Measurements from ENCODE around the gene MIER3. TPM values are rescaled to one million over a fixed set of nuclear protein-coding genes. Genes with fewer than 3 reads are reported as not detected.
A peak's percentile ranks its signal among the peaks of the same experiment; 100 is the strongest.

Gene MIER3, protein sequence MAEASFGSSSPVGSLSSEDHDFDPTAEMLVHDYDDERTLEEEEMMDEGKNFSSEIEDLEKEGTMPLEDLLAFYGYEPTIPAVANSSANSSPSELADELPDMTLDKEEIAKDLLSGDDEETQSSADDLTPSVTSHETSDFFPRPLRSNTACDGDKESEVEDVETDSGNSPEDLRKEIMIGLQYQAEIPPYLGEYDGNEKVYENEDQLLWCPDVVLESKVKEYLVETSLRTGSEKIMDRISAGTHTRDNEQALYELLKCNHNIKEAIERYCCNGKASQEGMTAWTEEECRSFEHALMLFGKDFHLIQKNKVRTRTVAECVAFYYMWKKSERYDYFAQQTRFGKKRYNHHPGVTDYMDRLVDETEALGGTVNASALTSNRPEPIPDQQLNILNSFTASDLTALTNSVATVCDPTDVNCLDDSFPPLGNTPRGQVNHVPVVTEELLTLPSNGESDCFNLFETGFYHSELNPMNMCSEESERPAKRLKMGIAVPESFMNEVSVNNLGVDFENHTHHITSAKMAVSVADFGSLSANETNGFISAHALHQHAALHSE
- 10 to 100 TPM in 1 of 2 donors, 1 to 10 TPM in 1; 7.8 to 26.0 TPM for total RNA-seq

- Histone ChIP-seq H3K27me3 (no peaks in the 10 kb centered on the region), H3K4me3 (peak within 1 kb of the TSS; percentile 64 to 79), H3K36me3 (replicated peaks in 1 of 2; ENCODE audit: insufficient read depth in 1 of 2, low read depth in 2 of 2) (no peaks in the 10 kb centered on the region), H3K4me1 (peaks cover 12% of the 10 kb centered on the region), H3K9me3 (no peaks in the 10 kb centered on the region), H3K27ac (peak within 1 kb of the TSS; percentile 66 to 85 (median 80))
- ATAC-seq (peak; percentile 98), DNase-seq (peak; percentile 79 to 84 (median 80))
- intact Hi-C loops (cut with DNase I) = no loop called here
- TF ChIP-seq POLR2A (IDR thresholded peaks at IDR 0.05) = peak; percentile 13 to 29 (median 19)
- TF ChIP-seq, protein P1, sequence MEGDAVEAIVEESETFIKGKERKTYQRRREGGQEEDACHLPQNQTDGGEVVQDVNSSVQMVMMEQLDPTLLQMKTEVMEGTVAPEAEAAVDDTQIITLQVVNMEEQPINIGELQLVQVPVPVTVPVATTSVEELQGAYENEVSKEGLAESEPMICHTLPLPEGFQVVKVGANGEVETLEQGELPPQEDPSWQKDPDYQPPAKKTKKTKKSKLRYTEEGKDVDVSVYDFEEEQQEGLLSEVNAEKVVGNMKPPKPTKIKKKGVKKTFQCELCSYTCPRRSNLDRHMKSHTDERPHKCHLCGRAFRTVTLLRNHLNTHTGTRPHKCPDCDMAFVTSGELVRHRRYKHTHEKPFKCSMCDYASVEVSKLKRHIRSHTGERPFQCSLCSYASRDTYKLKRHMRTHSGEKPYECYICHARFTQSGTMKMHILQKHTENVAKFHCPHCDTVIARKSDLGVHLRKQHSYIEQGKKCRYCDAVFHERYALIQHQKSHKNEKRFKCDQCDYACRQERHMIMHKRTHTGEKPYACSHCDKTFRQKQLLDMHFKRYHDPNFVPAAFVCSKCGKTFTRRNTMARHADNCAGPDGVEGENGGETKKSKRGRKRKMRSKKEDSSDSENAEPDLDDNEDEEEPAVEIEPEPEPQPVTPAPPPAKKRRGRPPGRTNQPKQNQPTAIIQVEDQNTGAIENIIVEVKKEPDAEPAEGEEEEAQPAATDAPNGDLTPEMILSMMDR (IDR thresholded peaks at IDR 0.05) = no peak
- WGBS, 2 donors = 0 to 1% methylated on average over 3 to 53 of the region's 89 CpGs
Measured at GRCh38 chr5:56951946-56952691, at the start of gene MIER3. Gene MIER3, minus strand, starts transcription at chr5:56952123. Its CDS starts 21 bp downstream, at chr5:56952102.

DNA sequence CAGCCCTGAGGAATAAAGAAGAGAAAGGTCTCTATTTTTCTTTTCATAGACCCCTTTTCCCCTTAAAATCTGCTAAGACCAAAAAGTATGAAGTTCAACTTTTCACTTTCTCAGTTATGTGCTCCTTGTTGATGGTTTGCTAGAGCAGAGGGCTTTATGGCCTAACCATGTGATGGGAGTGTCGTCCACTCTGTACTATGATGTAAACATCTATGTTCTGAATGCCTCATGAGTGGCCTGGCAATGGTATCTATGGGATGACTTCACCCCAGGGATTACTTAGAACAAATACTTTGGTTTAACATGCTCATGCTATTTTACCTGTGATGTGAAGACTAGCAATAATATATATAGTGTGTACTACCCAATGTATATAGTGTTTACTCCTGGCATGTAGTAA is 43.7 kb upstream of the MIER3 start:
- no peak overlapping the region for H3K4me3 ChIP-seq
- ATAC-seq (no peak), DNase-seq (no peak)
- WGBS, 2 donors = 35 to 53% methylated on average over 1 of the region's 1 CpG
- H3K27me3 ChIP-seq = no peaks in the 10 kb centered on the region
- intact Hi-C loops (cut with DNase I) = no loop called here
- TF ChIP-seq, protein P1 (IDR thresholded peaks at IDR 0.05) = no peak
- TF ChIP-seq POLR2A (IDR thresholded peaks at IDR 0.05) = no peak
- H3K27ac ChIP-seq = peak overlapping the region in 2 of 4 donors; percentile 25 to 73
- H3K4me1 ChIP-seq = no peaks in the 10 kb centered on the region
- H3K36me3 ChIP-seq (replicated peaks in 1 of 2; ENCODE audit: insufficient read depth in 1 of 2, low read depth in 2 of 2) = no peaks in the 10 kb centered on the region
- no peaks in the 10 kb centered on the region for H3K9me3 ChIP-seq

GRCh38 chr5:56993241-56993640 is 41.3 kb upstream of the MIER3 start:
- DNase-seq (no peak), ATAC-seq (no peak)
- TF ChIP-seq POLR2A (IDR thresholded peaks at IDR 0.05) = no peak
- TF ChIP-seq, protein P1 (IDR thresholded peaks at IDR 0.05) = no peak
- Histone ChIP-seq H3K9me3 (no peaks in the 10 kb centered on the region), H3K36me3 (replicated peaks in 1 of 2; ENCODE audit: insufficient read depth in 1 of 2, low read depth in 2 of 2) (no peaks in the 10 kb centered on the region), H3K4me1 (no peaks in the 10 kb centered on the region), H3K27me3 (no peaks in the 10 kb centered on the region), H3K27ac (no peak overlapping the region), H3K4me3 (no peak overlapping the region)
- intact Hi-C loops (cut with DNase I) = no loop called here
- 71 to 76% methylated on average over 2 of the region's 2 CpGs for WGBS, 2 donors

DNA sequence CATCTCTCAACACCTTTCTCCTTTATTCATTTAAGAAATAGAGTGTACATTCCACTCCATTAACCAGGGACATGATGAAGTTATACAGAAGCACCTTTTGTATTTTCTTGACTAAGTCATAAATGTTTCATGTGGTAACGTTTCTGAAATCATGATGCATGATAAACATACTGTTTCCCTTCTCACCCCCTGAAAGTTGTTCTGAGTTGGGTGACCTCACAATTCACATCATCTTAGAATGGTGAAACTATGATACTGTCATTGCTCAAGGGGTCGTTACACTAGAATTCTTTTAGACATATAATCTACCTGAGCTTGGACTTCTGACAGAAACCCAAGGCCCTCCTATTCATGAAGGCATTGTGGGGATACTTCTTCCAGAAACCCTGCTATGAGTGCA is 37.8 kb upstream of the MIER3 start:
- DNase-seq (no peak), ATAC-seq (no peak)
- Histone ChIP-seq H3K9me3 (no peaks in the 10 kb centered on the region), H3K4me3 (no peak overlapping the region), H3K36me3 (replicated peaks in 1 of 2; ENCODE audit: insufficient read depth in 1 of 2, low read depth in 2 of 2) (no peaks in the 10 kb centered on the region), H3K27ac (no peak overlapping the region), H3K27me3 (no peaks in the 10 kb centered on the region), H3K4me1 (no peaks in the 10 kb centered on the region)
- TF ChIP-seq POLR2A (IDR thresholded peaks at IDR 0.05) = no peak
- TF ChIP-seq, protein P1 (IDR thresholded peaks at IDR 0.05) = no peak
- 67 to 83% methylated on average over 2 of the region's 2 CpGs for WGBS, 2 donors
- intact Hi-C loops (cut with DNase I) = no loop called here

Measured in body of pancreas (tissue), 4 donors.